Measurements from ENCODE around the gene RIC8B. TPM values are rescaled to one million over a fixed set of nuclear protein-coding genes. Genes with fewer than 3 reads are reported as not detected.
A peak's percentile ranks its signal among the peaks of the same experiment; 100 is the strongest.
"Not testable (repeated sequence)": the region's sequence is repeated elsewhere in the genome, so short reads cannot be mapped to it uniquely, and the experiment has no call there.

RIC8B gene
- polyA plus RNA-seq, 12 donors, result 13.4 to 23.1 (median 16.9) TPM; not detected in 1

DNA sequence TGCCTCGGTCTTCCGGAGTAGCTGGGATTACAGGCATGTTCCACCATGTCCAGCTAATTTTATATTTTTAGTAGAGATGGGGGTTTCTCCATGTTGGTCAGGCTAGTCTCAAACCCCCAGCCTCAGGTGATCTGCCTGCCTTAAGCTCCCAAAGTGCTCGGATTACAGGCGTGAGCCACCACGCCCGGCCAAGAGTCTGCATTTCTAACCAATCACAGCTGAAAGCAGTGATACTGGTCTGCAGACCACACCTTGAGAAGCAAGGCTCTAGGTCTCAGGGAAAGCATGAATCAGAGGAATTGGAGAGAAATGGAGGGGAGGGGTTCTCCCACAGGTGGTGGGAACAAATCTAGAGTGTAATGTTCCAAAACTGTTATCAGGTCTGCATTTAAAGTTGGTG is 126.1 kb downstream of the RIC8B start:
- DNase-seq, result no peak

DNA sequence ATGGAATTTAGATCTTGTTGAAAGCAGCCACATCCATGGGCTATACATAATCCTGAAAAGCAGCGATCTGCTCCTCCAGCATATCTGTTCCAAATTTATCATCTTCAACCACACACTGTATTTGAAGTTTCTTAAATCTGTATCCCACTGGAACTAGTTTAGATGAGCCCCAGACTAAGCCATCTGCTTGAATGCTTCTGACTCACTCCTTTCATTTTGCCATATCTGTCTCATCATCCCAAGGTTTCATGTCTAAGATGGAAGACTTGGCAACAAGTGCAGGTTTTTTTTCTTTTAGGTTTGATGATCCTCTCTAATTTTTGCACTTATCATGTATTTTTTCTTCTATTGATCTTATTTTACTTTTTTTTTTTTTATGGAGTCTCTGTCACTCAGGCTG is 126.8 kb downstream of the RIC8B start:
- no peak for DNase-seq

DNA sequence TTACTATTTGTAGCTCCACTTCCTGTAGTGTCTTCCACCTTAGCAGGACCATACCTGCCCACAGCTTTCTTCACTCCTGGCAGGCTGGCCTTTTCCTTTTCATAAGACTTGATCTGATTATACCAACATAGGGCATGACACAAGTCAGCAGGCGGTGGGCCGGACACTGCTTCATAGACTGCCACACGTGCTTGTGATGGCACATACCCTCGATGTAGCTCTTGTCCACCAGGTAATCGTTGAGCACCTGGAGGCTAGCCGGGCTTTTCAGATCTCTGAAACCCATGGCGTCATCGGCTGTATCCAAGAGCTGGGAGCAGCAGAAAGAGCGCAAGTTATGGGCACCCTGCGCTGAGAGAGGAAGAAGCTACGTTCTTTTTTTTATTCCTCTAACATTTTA is 127.6 kb downstream of the RIC8B start:
- DNase-seq, result no peak

DNA sequence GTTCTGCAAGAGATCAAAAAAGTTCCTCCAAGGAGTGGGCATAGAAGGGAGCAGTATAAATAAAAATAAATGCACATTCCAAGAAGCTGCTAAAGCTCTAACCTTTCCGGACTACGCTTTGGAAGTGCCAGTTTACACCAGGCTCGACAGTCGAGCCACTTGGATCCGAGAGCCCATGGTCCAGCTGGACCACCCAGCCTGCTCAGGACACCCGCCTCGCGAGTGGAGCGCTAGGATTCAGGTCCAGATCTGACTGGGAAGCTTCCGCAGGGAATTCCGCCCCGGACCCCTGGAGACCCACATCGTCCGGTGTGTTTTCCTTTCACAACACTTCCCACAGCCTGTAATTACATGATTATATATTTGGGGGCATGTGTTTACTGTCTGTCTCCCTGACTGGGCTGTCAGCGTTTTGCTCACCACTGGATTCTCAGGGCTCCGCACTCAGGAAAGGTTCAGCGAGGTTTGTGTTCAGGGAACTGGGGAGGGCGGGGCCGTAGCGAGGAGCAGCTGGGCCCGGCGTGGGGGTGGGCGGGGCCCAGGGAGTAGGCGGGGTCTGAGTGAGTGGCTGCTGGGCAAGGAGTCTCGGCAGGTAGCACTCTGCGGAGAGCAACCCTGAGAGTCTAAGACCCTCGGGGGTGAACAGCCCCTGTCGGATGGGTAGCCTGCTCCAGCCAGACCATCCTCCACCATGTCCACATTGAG is 128.9 kb downstream of the RIC8B start:
- DNase-seq, result peak; percentile 37

DNA sequence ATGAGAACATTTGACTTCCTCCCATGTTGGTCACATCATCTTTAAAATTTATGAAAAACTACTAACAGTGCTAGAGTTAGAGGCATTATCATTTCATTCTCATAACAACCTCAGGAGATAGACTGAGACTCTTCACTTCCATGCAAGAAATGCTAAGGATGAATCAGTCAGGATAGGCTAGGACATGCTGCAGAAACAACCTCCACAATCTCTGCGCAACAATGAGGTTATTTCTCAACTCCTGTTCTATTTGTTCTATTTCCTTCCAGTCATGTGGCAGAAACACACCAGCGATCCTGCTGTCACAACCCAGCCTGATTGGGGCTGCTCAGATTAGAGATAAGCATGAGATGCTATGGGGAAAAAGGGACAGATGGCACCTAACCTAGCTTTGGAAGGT is 132.2 kb downstream of the RIC8B start:
- DNase-seq, result no peak

DNA sequence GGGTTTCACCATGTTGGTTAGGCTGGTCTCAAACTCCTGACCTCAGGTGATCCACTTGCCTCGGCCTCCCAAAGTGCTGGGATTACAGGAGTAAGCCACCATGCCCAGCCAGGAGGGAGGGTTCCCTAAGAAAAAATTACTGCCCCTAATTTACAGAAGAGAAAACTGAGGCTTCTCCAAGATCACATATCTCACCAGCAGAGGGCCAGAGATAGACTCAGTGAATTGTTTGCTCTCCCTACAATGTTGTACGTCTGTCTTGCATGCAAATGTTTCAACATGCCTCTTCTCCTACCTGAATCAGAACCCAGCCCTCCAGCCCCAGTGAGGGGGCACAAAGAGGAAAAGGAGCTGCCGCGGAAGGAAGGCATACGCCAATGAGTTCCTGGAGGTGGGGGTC is 132.9 kb downstream of the RIC8B start:
- DNase-seq, result no peak

DNA sequence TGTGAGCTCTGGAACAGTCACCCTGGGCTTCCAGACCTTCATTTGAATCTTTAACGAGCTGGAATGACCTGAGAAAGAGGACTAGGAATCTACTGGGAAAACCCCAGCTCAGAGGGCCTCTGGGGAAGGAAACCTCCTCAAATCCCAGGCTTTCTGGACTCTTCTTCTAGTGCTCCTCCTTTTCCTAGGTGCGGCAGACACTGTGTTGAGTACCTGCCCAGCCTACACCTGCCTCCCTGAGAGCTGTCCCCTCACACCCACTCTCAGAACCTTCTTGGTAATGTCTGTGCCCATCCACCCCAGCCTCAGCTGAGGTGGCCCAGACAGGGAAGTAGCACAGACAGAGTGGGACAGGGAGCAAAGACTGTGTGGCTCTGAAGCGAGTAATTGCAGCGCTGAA is 133.4 kb downstream of the RIC8B start:
- no peak for DNase-seq

DNA sequence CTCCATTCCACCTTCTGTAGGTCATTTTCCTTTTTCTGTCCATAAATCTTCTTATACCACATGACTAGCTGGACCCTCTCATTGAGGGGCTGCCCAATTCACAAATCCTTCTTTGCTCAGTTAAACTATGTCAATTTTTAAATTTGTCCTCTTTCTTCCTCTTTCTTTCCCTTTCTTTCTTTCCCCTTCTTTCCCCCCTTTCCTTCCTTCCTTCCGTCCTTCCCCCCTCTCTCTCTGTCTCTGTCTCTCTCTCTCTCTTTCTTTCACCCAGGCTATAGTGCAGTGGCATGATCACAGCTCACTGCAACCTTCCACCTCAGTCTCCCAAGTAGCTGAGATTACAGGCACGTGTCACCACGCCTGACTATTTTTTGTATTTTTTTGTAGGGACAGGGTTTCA is 134.1 kb downstream of the RIC8B start:
- DNase-seq, result no peak

DNA sequence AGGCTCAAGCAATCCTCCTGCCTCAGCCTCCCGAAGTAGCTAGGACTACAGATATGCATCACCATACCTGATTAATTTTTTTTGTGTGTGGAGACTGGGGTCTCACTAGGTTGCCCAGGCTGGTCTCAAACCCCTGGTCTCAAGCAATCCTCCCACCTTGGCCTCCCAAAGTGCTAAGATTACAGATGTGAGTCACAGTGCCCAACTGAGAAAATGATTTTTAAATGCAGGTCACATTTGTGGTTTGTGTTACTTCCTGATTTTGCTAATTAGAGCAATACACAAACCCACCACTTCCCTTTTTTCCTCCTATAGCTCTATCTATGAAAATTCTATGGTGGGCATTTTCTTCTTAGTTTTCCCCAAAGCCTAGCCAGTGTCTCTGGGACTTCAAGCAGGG is 135.7 kb downstream of the RIC8B start:
- no peak for DNase-seq

DNA sequence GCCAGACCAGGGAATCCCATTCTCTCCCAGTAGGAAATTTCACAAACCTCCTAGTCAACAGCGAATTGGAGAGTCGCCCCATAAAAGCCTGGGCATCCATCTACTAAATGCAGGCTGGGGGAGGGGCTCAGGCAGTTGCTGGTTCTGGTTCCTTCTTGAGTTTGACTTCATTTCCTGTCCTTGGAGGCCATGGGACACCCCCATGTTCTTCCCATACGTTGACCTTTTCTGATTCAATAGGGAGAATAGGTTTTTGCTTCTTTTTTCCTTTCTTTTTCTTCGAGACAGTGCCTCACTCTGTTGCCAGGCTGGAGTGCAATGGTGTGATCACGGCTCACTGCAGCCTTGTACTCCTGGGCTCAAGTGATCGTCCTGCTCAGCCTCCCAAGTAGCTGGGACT is 137.1 kb downstream of the RIC8B start:
- DNase-seq, result no peak

DNA sequence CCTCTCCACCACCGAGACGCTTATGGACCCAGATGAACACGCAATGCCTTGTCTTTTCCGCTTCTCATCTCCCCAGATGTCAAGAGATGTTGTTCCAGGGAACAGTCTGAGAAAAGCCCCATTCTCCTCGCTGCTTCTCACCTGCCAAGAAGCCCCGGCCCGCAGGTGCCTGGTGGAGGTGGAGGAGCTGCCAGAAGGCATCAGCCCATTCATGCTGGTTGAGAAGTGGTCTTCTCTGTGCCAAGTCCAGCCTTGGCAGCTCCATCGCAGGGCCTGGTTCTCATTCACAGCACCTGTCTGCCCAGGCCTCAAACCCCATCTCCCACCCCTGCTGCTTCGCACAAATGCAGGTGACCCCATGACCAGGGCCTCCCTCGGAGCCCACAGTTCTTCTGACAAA is 139.0 kb downstream of the RIC8B start:
- DNase-seq, result no peak

DNA sequence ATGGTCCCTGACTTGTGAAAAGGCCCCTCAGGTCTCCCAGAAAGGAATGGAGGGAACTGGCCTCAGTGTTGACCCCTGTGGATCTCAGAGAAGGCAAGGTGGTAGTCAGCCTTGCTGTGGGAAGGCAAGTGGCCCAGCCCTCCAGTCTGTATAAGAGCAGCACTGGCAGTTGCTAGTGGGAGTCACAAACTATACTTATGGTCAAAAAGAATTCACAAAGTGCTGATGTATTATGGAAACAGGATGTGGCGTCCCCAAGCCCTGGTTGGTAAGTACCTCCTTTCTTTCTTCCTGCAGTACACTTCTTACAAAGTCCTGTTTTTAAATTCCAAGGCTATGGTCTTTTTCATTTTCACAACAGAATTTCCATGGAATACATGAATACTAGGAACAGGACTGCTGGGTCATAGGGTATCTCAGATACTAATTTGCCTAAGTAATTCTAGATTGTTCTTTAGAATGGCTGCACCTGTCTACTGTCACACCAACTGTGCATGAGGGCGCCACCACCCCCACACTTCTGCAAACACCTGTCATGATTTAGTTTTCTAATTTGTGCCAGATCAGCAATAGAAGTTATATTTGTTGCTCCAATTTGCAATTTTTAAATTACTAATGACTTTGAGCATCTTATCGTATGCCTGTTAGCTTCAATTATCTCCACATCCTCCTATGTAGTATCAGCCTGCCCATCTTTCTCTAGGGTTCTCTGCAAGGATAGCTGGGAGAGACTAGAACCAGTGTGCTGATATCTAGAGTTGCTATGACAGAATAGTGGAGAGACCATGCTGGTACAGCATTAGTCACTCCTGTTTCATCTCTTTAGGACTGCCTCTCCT is 140.5 kb downstream of the RIC8B start:
- no peak for DNase-seq

DNA sequence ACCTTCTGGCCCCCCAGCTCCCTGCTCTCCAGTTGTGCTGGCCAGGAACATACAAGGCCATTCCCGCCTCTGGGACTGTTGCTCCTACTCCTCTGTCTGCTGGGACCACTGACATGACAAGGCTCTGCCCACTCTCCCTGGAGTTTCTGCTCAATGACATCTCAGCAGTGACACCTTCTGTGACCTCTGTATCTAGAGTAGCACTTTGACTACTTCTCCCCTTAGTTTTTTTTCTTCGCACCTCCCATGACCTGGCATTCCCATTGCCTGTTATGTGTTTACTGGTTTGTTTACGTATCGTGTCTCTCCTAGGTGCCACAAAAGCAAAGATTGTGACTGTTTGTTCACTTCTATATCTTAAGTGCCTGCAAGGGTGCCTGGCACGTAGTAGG is 141.1 kb downstream of the RIC8B start:
- no peak for DNase-seq

DNA sequence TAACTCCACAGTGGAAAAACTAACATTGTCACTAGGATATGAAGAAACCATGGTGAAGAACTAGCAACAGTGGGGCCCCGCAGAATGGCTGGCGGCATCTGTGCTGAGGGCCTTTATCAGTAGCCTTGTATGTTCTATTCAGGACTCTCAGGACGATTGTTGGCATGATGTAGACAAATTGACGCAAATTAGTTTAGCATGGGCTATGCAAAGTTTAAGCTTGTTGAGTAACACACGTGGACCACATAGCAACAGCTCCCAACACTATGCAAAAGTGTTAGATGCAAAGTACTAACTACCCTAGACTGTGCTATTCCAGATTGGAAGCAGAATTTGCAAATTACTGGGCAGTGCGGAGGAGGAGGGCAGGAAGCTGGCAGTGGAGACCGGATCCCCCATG is 143.0 kb downstream of the RIC8B start:
- no peak for DNase-seq

DNA sequence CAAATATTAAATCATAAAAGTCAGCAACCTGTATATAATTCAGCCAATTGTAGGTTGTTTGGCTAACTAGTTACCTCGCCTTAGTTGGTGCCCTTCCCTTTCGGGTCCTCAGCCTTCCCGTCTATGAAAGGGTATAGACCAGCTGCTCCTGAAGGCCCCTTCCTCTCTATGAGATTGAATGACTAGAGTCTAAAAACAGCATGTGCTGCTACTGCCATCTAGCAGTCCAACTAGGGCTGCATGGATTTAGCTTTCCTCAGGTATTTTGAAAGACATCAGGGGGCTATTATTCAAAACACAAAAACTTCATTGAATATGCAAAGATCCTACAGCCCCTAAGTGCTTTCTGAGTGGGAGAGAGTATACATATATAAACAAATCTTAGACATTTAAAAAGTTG is 144.3 kb downstream of the RIC8B start:
- DNase-seq, result no peak

DNA sequence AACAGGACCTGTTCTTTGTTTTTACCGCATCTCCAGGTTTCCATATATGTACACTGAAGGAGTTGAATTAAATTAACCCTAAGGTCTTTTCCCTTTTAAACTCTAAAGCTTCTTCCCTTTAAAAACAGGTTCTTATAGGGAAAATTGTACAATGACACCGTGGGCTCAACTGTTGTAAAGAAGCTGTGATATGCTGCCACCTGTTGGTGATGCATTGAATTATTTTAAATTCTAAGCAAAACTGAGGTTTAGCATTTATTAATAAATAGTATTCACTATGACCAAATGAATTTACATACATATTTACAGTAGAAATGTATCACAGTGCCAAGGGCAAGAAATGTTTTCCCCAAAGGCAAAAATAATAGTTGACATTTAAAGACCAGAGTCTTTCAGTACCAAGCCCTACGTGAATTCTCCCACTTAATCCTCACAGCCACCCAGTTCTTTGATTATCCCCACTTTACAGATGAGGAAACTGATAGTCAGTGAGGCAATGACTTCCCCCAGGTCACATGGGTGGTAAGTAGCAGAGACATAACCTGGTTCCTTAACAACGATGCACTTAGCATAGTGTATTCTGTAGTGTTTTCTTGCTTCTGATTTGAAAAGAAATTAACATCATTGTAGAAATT is 145.5 kb downstream of the RIC8B start:
- DNase-seq, result peak; percentile 57

DNA sequence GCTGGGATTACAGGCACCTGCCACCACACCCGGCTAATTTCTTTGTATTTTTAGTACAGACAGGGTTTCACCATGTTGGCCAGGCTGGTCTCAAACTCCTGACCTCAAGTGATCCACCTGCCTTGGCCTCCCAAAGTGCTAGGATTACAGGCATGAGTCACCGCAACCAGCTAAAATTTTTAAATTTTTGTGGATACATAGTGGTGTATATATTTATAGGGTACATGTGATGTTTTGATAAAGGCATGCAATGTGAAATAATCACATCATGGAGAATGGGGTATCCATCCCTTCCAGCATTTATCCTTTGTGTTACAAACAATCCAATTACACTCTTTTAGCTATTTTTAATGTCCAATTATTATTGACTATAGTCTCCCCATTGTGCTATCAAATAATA is 147.5 kb downstream of the RIC8B start:
- DNase-seq, result not testable (repeated sequence)

DNA sequence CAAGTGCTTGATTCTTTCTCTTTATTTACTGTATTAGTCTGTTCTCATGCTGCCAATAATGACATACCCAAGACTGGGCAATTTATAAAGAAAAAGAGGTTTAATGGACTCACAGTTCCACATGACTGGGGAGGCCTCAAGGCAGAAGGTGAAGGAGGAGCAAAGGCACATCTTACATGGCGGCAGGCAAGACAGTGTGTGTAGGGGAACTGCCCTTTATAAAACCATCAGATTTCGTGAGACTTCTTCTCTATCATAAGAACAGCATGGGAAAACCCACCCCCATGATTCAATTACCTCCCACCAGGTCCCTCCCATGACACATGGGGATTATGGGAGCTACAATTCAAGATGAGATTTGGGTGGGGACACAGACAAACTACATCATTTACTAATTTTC is 149.1 kb downstream of the RIC8B start:
- not testable (repeated sequence) for DNase-seq

DNA sequence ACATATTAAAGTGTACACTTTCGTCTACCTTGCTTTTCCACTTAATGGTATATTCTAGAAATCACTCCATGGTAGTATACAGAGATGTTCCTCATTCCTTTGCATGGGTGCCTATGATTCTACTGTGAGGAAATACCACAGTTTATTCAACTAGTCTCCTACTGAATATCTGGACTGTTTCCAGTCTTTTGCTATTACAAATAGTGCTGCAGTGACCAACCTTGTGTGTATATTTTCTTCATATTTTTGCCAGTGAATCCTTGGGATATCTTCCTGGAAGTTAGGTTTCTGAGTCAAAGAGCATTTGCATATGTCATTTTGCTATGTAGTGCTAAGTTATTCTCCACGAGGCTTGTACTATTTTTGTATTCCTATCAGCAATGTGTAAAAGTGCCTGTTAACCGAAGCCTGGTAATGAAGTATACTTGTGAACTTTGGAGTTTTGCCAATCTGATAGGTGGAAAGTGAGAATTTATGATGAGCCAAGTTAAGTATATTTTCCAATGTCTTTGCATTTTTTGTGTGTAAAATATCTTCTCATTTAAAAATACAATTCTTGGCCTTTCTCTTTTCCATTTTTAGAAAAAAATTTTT is 149.9 kb downstream of the RIC8B start:
- no peak for DNase-seq

DNA sequence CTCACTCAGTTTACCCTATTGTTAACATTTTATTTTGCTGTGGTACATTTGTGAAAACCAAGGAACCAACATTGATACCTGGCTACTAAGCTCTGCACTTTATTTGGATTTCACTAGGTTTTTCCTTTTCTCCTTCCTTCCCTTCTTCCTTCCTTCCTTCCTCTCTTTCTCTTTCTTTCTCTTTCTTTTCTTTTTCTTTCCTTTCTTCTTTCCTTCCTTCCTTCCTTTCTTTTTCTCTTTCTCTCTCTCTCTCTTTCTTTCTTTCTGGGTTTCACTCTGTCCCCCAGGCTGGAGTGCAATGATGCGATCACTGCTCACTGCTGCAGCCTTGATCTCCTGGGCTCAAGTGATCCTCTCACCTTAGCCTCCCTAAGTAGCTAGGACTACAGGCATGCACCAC is 152.2 kb downstream of the RIC8B start:
- DNase-seq, result no peak

DNA sequence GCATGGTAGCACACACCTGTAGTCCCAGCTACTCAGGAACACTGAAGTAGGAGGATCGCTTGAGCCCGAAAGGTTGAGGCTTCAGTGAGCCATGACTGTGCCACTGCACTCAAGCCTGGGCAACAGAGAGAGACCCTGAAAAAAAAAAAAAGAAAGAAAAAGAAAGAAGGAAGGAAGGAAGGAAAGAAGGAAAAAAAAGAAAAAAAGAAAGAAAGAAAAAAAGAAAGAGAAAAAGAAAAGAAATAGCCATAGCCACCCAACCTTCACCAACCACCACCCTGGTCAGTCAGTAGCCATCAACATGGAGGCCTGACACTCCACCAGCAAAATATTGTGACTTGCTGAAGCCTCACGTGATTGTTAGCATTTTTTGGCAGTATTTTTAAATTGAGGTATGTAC is 159.8 kb downstream of the RIC8B start:
- no peak for DNase-seq
